Lower leg skin (tissue), 4 donors: ENCODE results near the gene CARF. TPM values are rescaled to one million over a fixed set of nuclear protein-coding genes. Genes with fewer than 3 reads are reported as not detected.

ENCODE experiments used
- DNase-seq, 2 donors: peaks; one replicate each; pipeline ENCODE4 v3.0.0-alpha.2; 2019; ENCODE audit warnings: low spot score in 2 of 2
- H3K4me3 ChIP-seq: fragments of 200-600 bp; sonication (generic); 2 replicates; pipeline ENCODE4 v1.5.1; 2017; ENCODE audit warnings: mild to moderate bottlenecking, low read depth; ENCODE audit not compliant: poor library complexity, severe bottlenecking
- POLR2A ChIP-seq, 2 donors: fragments of 450-650 bp; IDR thresholded peaks; one replicate each; pipeline ENCODE4 v1.6.1; 2016 to 2017; ENCODE audit warnings: antibody characterized with exemption in 2 of 2, mild to moderate bottlenecking in 1 of 2, moderate library complexity in 1 of 2
- WGBS, 2 donors: methylation state at CpG; one replicate each; pipeline ENCODE4 v1.1.5; 2018; 5-methylcytosine and 5-hydroxymethylcytosine counted together
- intact Hi-C: fragments of 100-400 bp; cut with DNase I; formaldehyde crosslinking; loops from one replicate; pipeline ENCODE4 v1.15.0; 2023; ENCODE audit warnings: low total_unique reads
- total RNA-seq, 4 donors: library from RNA; depleted of rRNA; stranded (reverse); fragments of >200 nt; gene quantifications; one replicate each; pipeline ENCODE4 v1.1.0, GENCODE V29; 2016
- TF ChIP-seq, protein P1 (sequence below), 3 donors: fragments of 450-650 bp; IDR thresholded peaks; one replicate each; pipeline ENCODE4 v1.5.1; 2016; ENCODE audit warnings: antibody characterized with exemption in 3 of 3, mild to moderate bottlenecking in 3 of 3, moderate library complexity in 2 of 3

The CARF gene
- total RNA-seq, 4 donors from 2014 or later = 9.1 to 12.1 (median 10.2) TPM

DNA sequence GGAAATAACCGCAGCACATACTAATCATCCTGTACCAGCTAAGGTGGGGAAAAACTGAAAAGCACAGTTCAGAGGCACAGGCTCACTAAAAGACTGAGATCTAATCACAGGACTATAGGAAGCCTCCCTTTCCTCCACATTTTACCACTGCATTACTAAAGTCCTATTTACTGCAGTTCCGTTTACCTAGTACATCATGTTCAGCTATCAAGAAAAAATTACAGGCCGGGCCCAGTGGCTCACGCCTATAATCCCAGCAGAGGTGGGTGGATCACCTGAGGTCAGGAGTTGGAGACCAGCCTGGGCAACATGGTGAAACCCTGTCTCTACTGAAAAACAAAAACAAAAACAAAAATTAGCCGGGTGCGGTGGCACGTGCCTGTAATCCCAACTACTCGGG lies 91.6 kb downstream of the CARF start:
- TF ChIP-seq, protein P1, sequence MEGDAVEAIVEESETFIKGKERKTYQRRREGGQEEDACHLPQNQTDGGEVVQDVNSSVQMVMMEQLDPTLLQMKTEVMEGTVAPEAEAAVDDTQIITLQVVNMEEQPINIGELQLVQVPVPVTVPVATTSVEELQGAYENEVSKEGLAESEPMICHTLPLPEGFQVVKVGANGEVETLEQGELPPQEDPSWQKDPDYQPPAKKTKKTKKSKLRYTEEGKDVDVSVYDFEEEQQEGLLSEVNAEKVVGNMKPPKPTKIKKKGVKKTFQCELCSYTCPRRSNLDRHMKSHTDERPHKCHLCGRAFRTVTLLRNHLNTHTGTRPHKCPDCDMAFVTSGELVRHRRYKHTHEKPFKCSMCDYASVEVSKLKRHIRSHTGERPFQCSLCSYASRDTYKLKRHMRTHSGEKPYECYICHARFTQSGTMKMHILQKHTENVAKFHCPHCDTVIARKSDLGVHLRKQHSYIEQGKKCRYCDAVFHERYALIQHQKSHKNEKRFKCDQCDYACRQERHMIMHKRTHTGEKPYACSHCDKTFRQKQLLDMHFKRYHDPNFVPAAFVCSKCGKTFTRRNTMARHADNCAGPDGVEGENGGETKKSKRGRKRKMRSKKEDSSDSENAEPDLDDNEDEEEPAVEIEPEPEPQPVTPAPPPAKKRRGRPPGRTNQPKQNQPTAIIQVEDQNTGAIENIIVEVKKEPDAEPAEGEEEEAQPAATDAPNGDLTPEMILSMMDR (IDR thresholded peaks at IDR 0.05) = no peak
- TF ChIP-seq POLR2A (IDR thresholded peaks at IDR 0.05) = no peak
- intact Hi-C loops = no loop called here
- DNase-seq = no peak
- WGBS, 2 donors = 91 to 94% methylated on average over 8 of the region's 8 CpGs
- no peak overlapping the region for H3K4me3 ChIP-seq

DNA sequence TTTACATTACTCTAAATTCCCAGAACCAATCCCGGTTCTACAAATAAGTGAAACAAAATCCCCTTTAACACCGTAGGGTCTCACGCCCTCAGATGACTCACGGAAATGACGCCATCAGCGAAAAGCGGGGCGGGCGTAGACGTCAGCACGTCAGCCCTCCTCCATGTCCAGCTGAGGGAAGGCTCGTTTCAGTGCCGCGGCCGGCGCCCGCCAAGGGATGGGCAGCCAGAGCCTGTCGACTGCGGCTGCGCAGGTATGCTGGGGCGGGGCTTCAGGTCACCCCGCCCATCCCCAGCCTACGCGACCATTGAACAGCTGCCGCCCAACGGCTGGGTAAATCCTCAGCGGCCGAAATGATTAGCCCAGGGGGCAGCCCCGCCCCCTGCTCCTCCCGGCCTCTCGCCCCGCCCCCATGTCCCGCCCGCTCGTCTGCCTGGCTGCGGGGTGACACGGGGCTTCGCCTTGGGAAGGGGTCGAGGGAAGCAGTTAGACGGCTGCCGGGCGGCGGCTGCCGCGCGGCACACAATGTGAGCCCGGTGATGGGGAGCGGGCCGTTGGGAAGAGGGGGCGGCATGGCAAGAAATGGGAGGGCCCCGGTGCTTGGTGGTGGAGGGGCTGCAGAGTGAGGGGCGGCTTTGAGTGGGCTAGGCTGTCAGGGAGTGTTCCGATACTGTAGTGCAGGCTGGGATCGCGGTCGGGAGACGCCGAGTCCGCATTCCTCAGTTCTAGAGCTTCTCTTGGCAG lies 102.6 kb downstream of the CARF start, which contains the start of gene NBEAL1:
TSS of gene NBEAL1 (plus strand) at position 420 of the 744 bp plus-strand sequence. CDS start 1,510 bp downstream, outside the sequence.
- TF ChIP-seq, protein P1 (IDR thresholded peaks at IDR 0.05) = no peak
- TF ChIP-seq POLR2A (IDR thresholded peaks at IDR 0.05) = peak in 1 of 2 donors; percentile 37
- 0 to 1% methylated on average over 40 to 44 of the region's 59 CpGs for WGBS, 2 donors
- peak; percentile 96 to 99 for DNase-seq
- intact Hi-C loops = no loop called here
- H3K4me3 ChIP-seq = peak within 1 kb of the TSS; percentile 74

DNA sequence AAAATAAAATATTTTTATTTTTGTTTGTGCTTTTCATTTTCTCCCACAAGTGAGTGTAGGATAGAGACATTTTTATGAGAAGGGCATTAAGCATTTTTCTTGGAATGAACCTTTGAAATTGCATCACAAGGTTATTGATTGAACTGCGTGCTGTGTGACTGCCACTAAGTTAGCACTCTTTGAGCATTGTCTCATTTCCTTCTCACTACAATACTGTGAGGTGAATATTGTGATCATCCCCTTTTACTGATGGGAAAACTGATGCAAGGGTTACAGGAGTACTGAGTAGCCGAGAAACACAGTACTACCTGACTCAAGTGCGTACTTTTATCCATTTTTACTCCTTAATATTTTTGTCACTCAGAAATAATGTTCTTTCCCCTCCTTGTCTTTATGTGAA lies 104.6 kb downstream of the CARF start:
- no peak for DNase-seq
- intact Hi-C loops = no loop called here
- TF ChIP-seq, protein P1 (IDR thresholded peaks at IDR 0.05) = no peak
- no peak for TF ChIP-seq POLR2A (IDR thresholded peaks at IDR 0.05)
- no peak overlapping the region for H3K4me3 ChIP-seq
- 38 to 43% methylated on average over 3 of the region's 3 CpGs for WGBS, 2 donors

DNA sequence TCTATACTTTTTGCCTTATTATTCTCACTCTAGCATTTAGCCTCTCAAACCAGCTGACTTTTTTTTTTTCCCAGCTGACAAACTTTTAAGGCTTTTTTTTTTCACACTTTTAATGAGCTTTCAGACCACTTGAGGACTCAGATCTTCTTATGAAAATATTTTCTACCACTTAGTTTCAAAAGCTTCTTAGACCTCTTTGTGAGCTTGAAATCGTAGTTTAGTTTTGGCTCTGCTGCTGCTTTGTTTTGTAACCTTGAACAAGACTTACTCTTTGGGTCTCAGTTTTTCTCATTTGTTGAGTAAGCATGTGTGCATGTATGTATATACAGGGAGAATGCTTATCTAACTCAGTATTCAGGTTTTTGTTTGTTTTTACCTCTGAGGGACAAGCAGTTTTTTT lies 106.1 kb downstream of the CARF start:
- DNase-seq = no peak
- intact Hi-C loops = no loop called here
- 0 to 13% methylated on average over 1 of the region's 1 CpG for WGBS, 2 donors
- TF ChIP-seq, protein P1 (IDR thresholded peaks at IDR 0.05) = no peak
- no peak for TF ChIP-seq POLR2A (IDR thresholded peaks at IDR 0.05)
- no peak overlapping the region for H3K4me3 ChIP-seq

DNA sequence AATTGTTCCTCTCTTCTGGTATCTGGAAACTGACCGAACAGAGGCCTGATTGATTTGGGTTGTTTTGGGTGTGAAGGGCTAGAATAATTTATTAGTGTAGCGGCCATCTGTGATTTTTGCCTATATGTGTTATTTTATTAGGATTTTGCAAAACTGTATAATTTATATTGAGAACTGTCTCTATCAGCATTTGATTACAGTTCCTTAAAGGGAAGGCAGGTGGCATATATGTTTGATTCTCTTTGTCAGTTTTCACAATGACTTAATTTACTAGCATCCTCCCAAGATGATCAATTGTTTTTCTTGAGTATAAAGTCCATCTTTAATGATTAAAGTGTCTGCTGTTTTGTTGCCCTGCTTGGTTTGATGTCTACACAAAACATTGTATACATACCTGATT lies 107.1 kb downstream of the CARF start:
- H3K4me3 ChIP-seq = no peak overlapping the region
- intact Hi-C loops = no loop called here
- DNase-seq = no peak
- WGBS, 2 donors = 64% methylated on average over 2 of the region's 2 CpGs
- TF ChIP-seq POLR2A (IDR thresholded peaks at IDR 0.05) = no peak
- TF ChIP-seq, protein P1 (IDR thresholded peaks at IDR 0.05) = no peak
